IMR-90 (cell line): Measurements from ENCODE around the gene VPREB3. TPM values are rescaled to one million over a fixed set of nuclear protein-coding genes. Genes with fewer than 3 reads are reported as not detected.

ENCODE experiments used
- ATAC-seq: fragments of 200-7000 bp; cut with Tn5 transposase; 2 replicates; pipeline ENCODE4 v1.9.1; 2020; ENCODE audit warnings: low read depth, mild to moderate bottlenecking, moderate library complexity
- BruUV-seq: library from RNA; stranded (reverse); fragments of 400-500 nt; replicated peaks from 2 replicates; lab custom pipeline; 2021; lab: Mats Ljungman, UMichigan
- CTCF ChIA-PET: fragments of 300-600 bp; formaldehyde crosslinking; extraction: SDS; loops from one replicate; lab custom pipeline; 2021; ENCODE audit warnings: antibody characterized with exemption; lab: Yijun Ruan, JAX
- POLR2A ChIA-PET: fragments of 300-600 bp; sonication (Branson Sonifier 250); formaldehyde crosslinking; loops from one replicate; lab custom pipeline; 2022; ENCODE audit warnings: antibody characterized with exemption; ENCODE audit not compliant: unreplicated experiment; lab: Charles Lee
- DNase-seq: peaks from one replicate; pipeline ENCODE4 v3.0.0; 2013
- H2AFZ ChIP-seq: replicated peaks from 2 replicates; pipeline ENCODE3; 2013; ENCODE audit warnings: low read length, mild to moderate bottlenecking; ENCODE audit not compliant: poor library complexity
- H2AK5ac ChIP-seq: 2 replicates; pipeline ENCODE4 v1.6.1; 2013; ENCODE audit warnings: low read depth, low read length, inconsistent platforms
- H2AK9ac ChIP-seq: replicated peaks from 2 replicates; pipeline ENCODE3; 2013; ENCODE audit warnings: mild to moderate bottlenecking, low read depth, low read length, moderate library complexity; ENCODE audit not compliant: poor library complexity
- H2BK120ac ChIP-seq: 2 replicates; pipeline ENCODE4 v1.6.1; 2013; ENCODE audit warnings: low read depth, low read length, inconsistent platforms
- H2BK15ac ChIP-seq: 3 replicates; pipeline ENCODE4 v1.6.1; 2013; ENCODE audit warnings: low read depth, low read length, inconsistent platforms
- H2BK20ac ChIP-seq: 2 replicates; pipeline ENCODE4 v1.6.1; 2013; ENCODE audit warnings: low read depth, mild to moderate bottlenecking, inconsistent platforms, low read length, moderate library complexity
- H2BK5ac ChIP-seq: 2 replicates; pipeline ENCODE4 v1.6.1; 2013; ENCODE audit warnings: mild to moderate bottlenecking, low read depth, low read length, inconsistent platforms; ENCODE audit not compliant: poor library complexity, severe bottlenecking
- H3K14ac ChIP-seq: replicated peaks from 2 replicates; pipeline ENCODE4 v1.6.1; 2013; ENCODE audit warnings: low read depth, low read length, inconsistent platforms
- H3K18ac ChIP-seq: 2 replicates; pipeline ENCODE4 v1.6.1; 2013; ENCODE audit warnings: low read depth, low read length, control low read depth
- H3K23ac ChIP-seq: 2 replicates; pipeline ENCODE4 v1.6.1; 2013; ENCODE audit warnings: low read depth, low read length, inconsistent platforms
- H3K27ac ChIP-seq: 2 replicates; pipeline ENCODE4 v1.5.1; 2013; ENCODE audit warnings: mild to moderate bottlenecking, control low read depth, low read length; ENCODE audit not compliant: insufficient read depth
- H3K27me3 ChIP-seq: 2 replicates; pipeline ENCODE4 v1.6.1; 2013; ENCODE audit warnings: low read length; ENCODE audit not compliant: control insufficient read depth, insufficient read depth
- H3K36me3 ChIP-seq: 2 replicates; pipeline ENCODE4 v1.6.1; 2013; ENCODE audit warnings: low read length, mixed read lengths; ENCODE audit not compliant: control insufficient read depth, insufficient read depth
- H3K4ac ChIP-seq: 2 replicates; pipeline ENCODE4 v1.6.1; 2013; ENCODE audit warnings: low read depth, low read length, inconsistent platforms
- H3K4me1 ChIP-seq: 2 replicates; pipeline ENCODE4 v1.6.1; 2013; ENCODE audit warnings: low read length, mixed read lengths; ENCODE audit not compliant: control insufficient read depth, insufficient read depth
- H3K4me2 ChIP-seq: 2 replicates; pipeline ENCODE4 v1.6.1; 2013; ENCODE audit warnings: low read depth, mild to moderate bottlenecking, control low read depth, low read length, moderate library complexity
- H3K4me3 ChIP-seq: 2 replicates; pipeline ENCODE4 v1.5.1; 2013; ENCODE audit warnings: low read depth, mild to moderate bottlenecking, control low read depth, low read length, moderate library complexity; ENCODE audit not compliant: insufficient read depth
- H3K56ac ChIP-seq: 2 replicates; pipeline ENCODE4 v1.6.1; 2013; ENCODE audit warnings: low read length, inconsistent platforms; ENCODE audit not compliant: insufficient read depth; ENCODE audit errors: extremely low read depth
- H3K79me1 ChIP-seq, 2 experiments: 2 replicates each; pipeline ENCODE4 v1.6.1; 2013; ENCODE audit warnings: low read length in 2 of 2, inconsistent platforms in 1 of 2, low read depth in 1 of 2
- H3K9ac ChIP-seq: 2 replicates; pipeline ENCODE4 v1.6.1; 2013; ENCODE audit warnings: low read depth, low read length, control low read depth
- H3K9me1 ChIP-seq: 2 replicates; pipeline ENCODE4 v1.6.1; 2013; ENCODE audit warnings: low read length, inconsistent platforms; ENCODE audit not compliant: insufficient read depth
- H3K9me3 ChIP-seq: 2 replicates; pipeline ENCODE4 v1.6.1; 2013; ENCODE audit warnings: low read length; ENCODE audit not compliant: control insufficient read depth, insufficient read depth
- H4K20me1 ChIP-seq: 2 replicates; pipeline ENCODE4 v1.6.1; 2013; ENCODE audit warnings: low read length, inconsistent platforms; ENCODE audit not compliant: insufficient read depth
- H4K5ac ChIP-seq: 2 replicates; pipeline ENCODE4 v1.6.1; 2013; ENCODE audit warnings: mild to moderate bottlenecking, low read depth, low read length, control low read depth
- H4K8ac ChIP-seq, 2 experiments: 2 replicates each; pipeline ENCODE4 v1.6.1; 2013; ENCODE audit warnings: low read depth in 2 of 2, low read length in 2 of 2, control low read depth in 1 of 2, inconsistent platforms in 1 of 2
- H4K91ac ChIP-seq: 2 replicates; pipeline ENCODE4 v1.6.1; 2013; ENCODE audit warnings: low read depth, low read length, inconsistent platforms; ENCODE audit not compliant: insufficient read depth
- CEBPB ChIP-seq: IDR thresholded peaks from 2 replicates; pipeline ENCODE4 v1.6.1; 2012; ENCODE audit warnings: low read depth, low read length, improper control_type of control experiment
- CHD1 ChIP-seq: IDR thresholded peaks from 2 replicates; pipeline ENCODE4 v1.6.1; 2012; ENCODE audit warnings: low read depth, low read length, improper control_type of control experiment
- ELK1 ChIP-seq: fragments of 150-350 bp; IDR thresholded peaks from 2 replicates; pipeline ENCODE4 v1.6.1; 2016; ENCODE audit warnings: low read depth, mild to moderate bottlenecking, low read length, moderate library complexity, borderline replicate concordance
- FOS ChIP-seq: fragments of 150-350 bp; IDR thresholded peaks from 2 replicates; pipeline ENCODE4 v1.6.1; 2016; ENCODE audit warnings: low read depth, low read length
- MAZ ChIP-seq: IDR thresholded peaks from 2 replicates; pipeline ENCODE4 v1.6.1; 2012; ENCODE audit warnings: low read depth, mild to moderate bottlenecking, low read length, improper control_type of control experiment, moderate library complexity, borderline replicate concordance
- MXI1 ChIP-seq: IDR thresholded peaks from 2 replicates; pipeline ENCODE4 v1.6.1; 2012; ENCODE audit warnings: low read depth, mild to moderate bottlenecking, low read length, moderate library complexity, borderline replicate concordance
- NFE2L2 ChIP-seq: fragments of 150-350 bp; IDR thresholded peaks from 2 replicates; pipeline ENCODE4 v1.6.1; 2016; ENCODE audit warnings: low read depth, mild to moderate bottlenecking, low read length
- POLR2A ChIP-seq: IDR thresholded peaks from 2 replicates; pipeline ENCODE4 v1.6.1; 2012; ENCODE audit warnings: mild to moderate bottlenecking, low read depth, low read length
- RAD21 ChIP-seq: IDR thresholded peaks from 2 replicates; pipeline ENCODE4 v1.6.1; 2012; ENCODE audit warnings: low read length, improper control_type of control experiment
- RCOR1 ChIP-seq: IDR thresholded peaks from 2 replicates; pipeline ENCODE4 v1.6.1; 2012; ENCODE audit warnings: mild to moderate bottlenecking, low read length, improper control_type of control experiment; ENCODE audit not compliant: insufficient replicate concordance
- RFX5 ChIP-seq: IDR thresholded peaks from 2 replicates; pipeline ENCODE4 v1.8.0; 2012; ENCODE audit warnings: low read depth, mild to moderate bottlenecking, low read length, moderate library complexity
- WGBS, 2 experiments: methylation state at CpG; one replicate each; pipeline versions ENCODE4 v1.1.5 to v1.1.7; 2013; ENCODE audit warnings: missing lambda C conversion rate in 2 of 2; ENCODE audit not compliant: insufficient read length in 1 of 2; ENCODE audit errors: extremely low coverage in 2 of 2; 5-methylcytosine and 5-hydroxymethylcytosine counted together
- dilution Hi-C: fragments of 300-500 bp; cut with HindIII; formaldehyde crosslinking; loops from one replicate; pipeline ENCODE4 v1.14.3; 2018; ENCODE audit warnings: low sequenced_read_pairs; ENCODE audit not compliant: unreplicated experiment
- in situ Hi-C: fragments of 300-500 bp; cut with MboI; formaldehyde crosslinking; loops from 3 replicates; pipeline ENCODE4 v1.14.3; 2019; ENCODE audit warnings: low sequenced_read_pairs, inconsistent platforms, mixed read lengths
- intact Hi-C: fragments of 100-400 bp; cut with micrococcal nuclease; formaldehyde crosslinking; loops from 2 replicates; pipeline ENCODE4 v1.10.0; 2022
- polyA plus RNA-seq, 3 experiments: library from polyadenylated mRNA; depleted of rRNA; stranded (reverse); fragments of >200 nt; gene quantifications; 2 replicates each; pipeline ENCODE4 v1.2.3, GENCODE V29; 2012; ENCODE audit warnings: low replicate concordance in 1 of 3
- total RNA-seq: library from RNA; depleted of rRNA; stranded (reverse); fragments of >200 nt; gene quantifications from 2 replicates; pipeline ENCODE4 v1.2.3, GENCODE V29; 2012
- TF ChIP-seq, protein P1 (sequence below): conservative IDR thresholded peaks from 2 replicates; pipeline ENCODE4 v1.5.1; 2012; ENCODE audit warnings: mild to moderate bottlenecking, low read depth, low read length, improper control_type of control experiment

VPREB3 gene
- total and polyA plus RNA-seq, 2 of the 4 experiments (the other 2 are of a cell fraction): not detected

- no peak overlapping the region for H3K56ac ChIP-seq
- H3K23ac ChIP-seq: no peak overlapping the region
- H3K18ac ChIP-seq: no peak overlapping the region
- H3K4me3 ChIP-seq: no peak overlapping the region
- H2BK120ac ChIP-seq: no peak overlapping the region
- H4K8ac ChIP-seq: no peak overlapping the region
- intact Hi-C loops (no loop called here), dilution Hi-C loops (no loop called here), in situ Hi-C loops (no loop called here)
- no peaks in the 10 kb centered on the region; the same call in 1 of the 2 replicates for H4K20me1 ChIP-seq
- H4K91ac ChIP-seq: no peak overlapping the region
- H2AK9ac ChIP-seq: peak overlapping the region; percentile 55
- no peak overlapping the region for H3K9ac ChIP-seq
- H3K4me1 ChIP-seq: no peaks in the 10 kb centered on the region
- H3K9me1 ChIP-seq: no peaks in the 10 kb centered on the region
- no peak overlapping the region for H2BK5ac ChIP-seq
- H2AK5ac ChIP-seq: no peak overlapping the region
- DNase-seq (no peak), ATAC-seq (no peak)
- peaks cover 0 to 25% of the 10 kb centered on the region in 2 experiments; a peak in 3 of 4 replicates for H3K79me1 ChIP-seq
- POLR2A ChIA-PET: no interaction called here
- TF ChIP-seq RCOR1 (no peak), MXI1 (no peak), NFE2L2 (no peak), POLR2A (no peak), CEBPB (no peak), CHD1 (no peak), RAD21 (no peak), MAZ (no peak), ELK1 (no peak), FOS (no peak), RFX5 (no peak)
- TF ChIP-seq, protein P1, sequence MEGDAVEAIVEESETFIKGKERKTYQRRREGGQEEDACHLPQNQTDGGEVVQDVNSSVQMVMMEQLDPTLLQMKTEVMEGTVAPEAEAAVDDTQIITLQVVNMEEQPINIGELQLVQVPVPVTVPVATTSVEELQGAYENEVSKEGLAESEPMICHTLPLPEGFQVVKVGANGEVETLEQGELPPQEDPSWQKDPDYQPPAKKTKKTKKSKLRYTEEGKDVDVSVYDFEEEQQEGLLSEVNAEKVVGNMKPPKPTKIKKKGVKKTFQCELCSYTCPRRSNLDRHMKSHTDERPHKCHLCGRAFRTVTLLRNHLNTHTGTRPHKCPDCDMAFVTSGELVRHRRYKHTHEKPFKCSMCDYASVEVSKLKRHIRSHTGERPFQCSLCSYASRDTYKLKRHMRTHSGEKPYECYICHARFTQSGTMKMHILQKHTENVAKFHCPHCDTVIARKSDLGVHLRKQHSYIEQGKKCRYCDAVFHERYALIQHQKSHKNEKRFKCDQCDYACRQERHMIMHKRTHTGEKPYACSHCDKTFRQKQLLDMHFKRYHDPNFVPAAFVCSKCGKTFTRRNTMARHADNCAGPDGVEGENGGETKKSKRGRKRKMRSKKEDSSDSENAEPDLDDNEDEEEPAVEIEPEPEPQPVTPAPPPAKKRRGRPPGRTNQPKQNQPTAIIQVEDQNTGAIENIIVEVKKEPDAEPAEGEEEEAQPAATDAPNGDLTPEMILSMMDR: no peak
- CTCF ChIA-PET: no interaction called here
- no peaks in the 10 kb centered on the region for H3K27me3 ChIP-seq
- peaks cover 70% of the 10 kb centered on the region for H3K36me3 ChIP-seq
- no peaks in the 10 kb centered on the region for H3K9me3 ChIP-seq
- H2AFZ ChIP-seq: no peak overlapping the region
- no peak overlapping the region for H3K4ac ChIP-seq
- no peak overlapping the region for H3K14ac ChIP-seq
- 99% methylated on average over 16 of the region's 18 CpGs; no CpG with 5 or more reads in 1 of the 2 experiments for WGBS, 2 experiments
- BruUV-seq: no TSS peak
- no peak overlapping the region for H2BK15ac ChIP-seq
- no peak overlapping the region for H4K5ac ChIP-seq
- H3K27ac ChIP-seq: no peak overlapping the region
- H2BK20ac ChIP-seq: no peak overlapping the region
- H3K4me2 ChIP-seq: no peak overlapping the region
Observed at GRCh38 chr22:23800297-23801237, 46.3 kb upstream of the VPREB3 start.
